Spleen (tissue), 7 donors: ENCODE data around the gene FCRL5.

ENCODE experiments used
- POLR2A ChIP-seq, 3 donors: fragments of 450-650 bp; IDR thresholded peaks; one replicate each; pipeline ENCODE4 v1.5.1; 2017; ENCODE audit warnings: antibody characterized with exemption in 3 of 3, mild to moderate bottlenecking in 1 of 3
- POLR2AphosphoS5 ChIP-seq, 3 donors: sonication (generic); formaldehyde crosslinking; IDR thresholded peaks; one replicate each; pipeline ENCODE4 v1.5.1; 2017; ENCODE audit warnings: antibody characterized with exemption in 3 of 3
- TF ChIP-seq, protein P1 (sequence below), 11 experiments: fragments of 200-600 bp in 7 of 11; fragments of 450-650 bp in 4 of 11; sonication (generic) in 4 of 11; IDR thresholded peaks in 8 of 11; conservative IDR thresholded peaks in 3 of 11; 1 replicate in 7 of 11; 2 replicates in 4 of 11; pipeline versions ENCODE4 v1.4.0 to v1.8.0; 2016 to 2021; ENCODE audit warnings: antibody characterized with exemption in 11 of 11, inconsistent platforms in 4 of 11, mild to moderate bottlenecking in 1 of 11
- donor health status: DM: no; HTN: no; CAD: no; lungs with moderate emphysema.
- donor health status: DM: no; HTN: no; CAD: no.
- donor health status: DM: no; HTN: no; CAD: no.

DNA sequence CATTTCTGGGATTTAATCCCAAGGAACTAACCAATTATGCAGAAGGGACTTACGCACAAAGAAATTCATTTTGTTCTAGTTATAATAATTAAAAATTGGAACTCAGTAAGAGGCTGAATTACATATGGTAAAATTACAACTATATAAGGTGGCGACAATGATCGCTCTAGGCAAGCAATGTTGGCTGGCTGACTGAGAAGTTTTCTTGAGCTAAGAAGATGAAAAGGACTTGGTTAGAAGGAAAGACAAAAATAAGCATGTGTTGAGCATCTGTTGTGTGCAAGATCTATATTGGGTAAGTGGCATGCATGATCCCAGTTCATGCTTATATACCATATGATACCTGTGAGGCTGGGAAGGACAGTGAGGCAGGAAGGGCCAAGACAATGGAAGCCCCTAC, 80.8 kb downstream of the FCRL5 start:
- TF ChIP-seq POLR2AphosphoS5 (IDR thresholded peaks at IDR 0.05) (no peak), POLR2A (IDR thresholded peaks at IDR 0.05) (no peak)
- TF ChIP-seq, protein P1, sequence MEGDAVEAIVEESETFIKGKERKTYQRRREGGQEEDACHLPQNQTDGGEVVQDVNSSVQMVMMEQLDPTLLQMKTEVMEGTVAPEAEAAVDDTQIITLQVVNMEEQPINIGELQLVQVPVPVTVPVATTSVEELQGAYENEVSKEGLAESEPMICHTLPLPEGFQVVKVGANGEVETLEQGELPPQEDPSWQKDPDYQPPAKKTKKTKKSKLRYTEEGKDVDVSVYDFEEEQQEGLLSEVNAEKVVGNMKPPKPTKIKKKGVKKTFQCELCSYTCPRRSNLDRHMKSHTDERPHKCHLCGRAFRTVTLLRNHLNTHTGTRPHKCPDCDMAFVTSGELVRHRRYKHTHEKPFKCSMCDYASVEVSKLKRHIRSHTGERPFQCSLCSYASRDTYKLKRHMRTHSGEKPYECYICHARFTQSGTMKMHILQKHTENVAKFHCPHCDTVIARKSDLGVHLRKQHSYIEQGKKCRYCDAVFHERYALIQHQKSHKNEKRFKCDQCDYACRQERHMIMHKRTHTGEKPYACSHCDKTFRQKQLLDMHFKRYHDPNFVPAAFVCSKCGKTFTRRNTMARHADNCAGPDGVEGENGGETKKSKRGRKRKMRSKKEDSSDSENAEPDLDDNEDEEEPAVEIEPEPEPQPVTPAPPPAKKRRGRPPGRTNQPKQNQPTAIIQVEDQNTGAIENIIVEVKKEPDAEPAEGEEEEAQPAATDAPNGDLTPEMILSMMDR (IDR thresholded peaks at IDR 0.05 in 8 of 11, conservative IDR thresholded peaks at IDR 0.05 in 3 of 11), result no peak
